Measurements from ENCODE around the gene KRT73. TPM values are rescaled to one million over a fixed set of nuclear protein-coding genes. Genes with fewer than 3 reads are reported as not detected.

Gene KRT73
- total RNA-seq, 2 donors from 2014 or later, result 0.98 to 4.9 TPM

- DNase-seq (ENCODE audit: low spot score in 2 of 2), result no peak
- Mint-ChIP-seq H3K36me3 (no peaks in the 10 kb centered on the region), H3K27ac (peak overlapping the region in 1 of 2 donors; percentile 51)
Observed at GRCh38 chr12:52631676-52632459, 13.5 kb upstream of the KRT73 start.

GRCh38 chr12:52631264-52631663 is 12.9 kb upstream of the KRT73 start:
- no peak for ATAC-seq
- H3K27ac Mint-ChIP-seq, result peak overlapping the region; percentile 41 to 97

More at GRCh38 chr12:52631676-52632459, 13.5 kb upstream of the KRT73 start:
- no peak for ATAC-seq
- peaks cover 0 to 3% of the 10 kb centered on the region in 2 donors for H3K9me3 Mint-ChIP-seq

GRCh38 chr12:52630599-52631200 is 12.3 kb upstream of the KRT73 start:
- H3K27ac Mint-ChIP-seq, result peak overlapping the region; percentile 41 to 97

More at GRCh38 chr12:52631264-52631663, 12.9 kb upstream of the KRT73 start:
- Mint-ChIP-seq H3K36me3 (no peaks in the 10 kb centered on the region), H3K9me3 (peaks cover 0 to 3% of the 10 kb centered on the region in 2 donors)
- no peak for DNase-seq (ENCODE audit: low spot score in 2 of 2)

GRCh38 chr12:52630008-52630500 is 11.7 kb upstream of the KRT73 start:
- peak; percentile 22 to 31 for ATAC-seq
- H3K36me3 Mint-ChIP-seq, result no peaks in the 10 kb centered on the region
- no peak for DNase-seq (ENCODE audit: low spot score in 2 of 2)
- H3K27ac Mint-ChIP-seq, result peak overlapping the region; percentile 41 to 97
- peaks cover 0 to 3% of the 10 kb centered on the region in 2 donors for H3K9me3 Mint-ChIP-seq

More at GRCh38 chr12:52630599-52631200, 12.3 kb upstream of the KRT73 start:
- ATAC-seq (peak; percentile 41 to 52), DNase-seq (ENCODE audit: low spot score in 2 of 2) (no peak)
- Mint-ChIP-seq H3K9me3 (peaks cover 0 to 3% of the 10 kb centered on the region in 2 donors), H3K36me3 (no peaks in the 10 kb centered on the region)

GRCh38 chr12:52629281-52630007 is 11.1 kb upstream of the KRT73 start:
- H3K27ac Mint-ChIP-seq, result peak overlapping the region; percentile 41 to 97
- DNase-seq (ENCODE audit: low spot score in 2 of 2), result no peak

GRCh38 chr12:52628841-52629240 is 10.5 kb upstream of the KRT73 start:
- peak overlapping the region; percentile 30 to 77 for H3K27ac Mint-ChIP-seq
- no peaks in the 10 kb centered on the region for H3K9me3 Mint-ChIP-seq
- no peak for DNase-seq (ENCODE audit: low spot score in 2 of 2)

More at GRCh38 chr12:52629281-52630007, 11.1 kb upstream of the KRT73 start:
- H3K9me3 Mint-ChIP-seq, result peaks cover 0 to 3% of the 10 kb centered on the region in 2 donors
- H3K36me3 Mint-ChIP-seq, result no peaks in the 10 kb centered on the region
- peak; percentile 9 to 46 for ATAC-seq

GRCh38 chr12:52628111-52628507 is 9.8 kb upstream of the KRT73 start:
- Mint-ChIP-seq H3K36me3 (peaks cover 0 to 2% of the 10 kb centered on the region in 2 donors), H3K27ac (peak overlapping the region; percentile 30 to 77), H3K9me3 (no peaks in the 10 kb centered on the region)
- DNase-seq (ENCODE audit: low spot score in 2 of 2) (no peak), ATAC-seq (no peak)

More at GRCh38 chr12:52628841-52629240, 10.5 kb upstream of the KRT73 start:
- no peaks in the 10 kb centered on the region for H3K36me3 Mint-ChIP-seq
- no peak for ATAC-seq

- ATAC-seq (no peak), DNase-seq (ENCODE audit: low spot score in 2 of 2) (no peak)
- no peaks in the 10 kb centered on the region for H3K9me3 Mint-ChIP-seq
- H3K27ac Mint-ChIP-seq, result no peak overlapping the region
- H3K36me3 Mint-ChIP-seq, result peaks cover 0 to 7% of the 10 kb centered on the region in 2 donors
Observed at GRCh38 chr12:52627395-52628110, 9.2 kb upstream of the KRT73 start.

- no peak overlapping the region for H3K27ac Mint-ChIP-seq
- DNase-seq (ENCODE audit: low spot score in 2 of 2) (no peak), ATAC-seq (no peak)
- peaks cover 0 to 4% of the 10 kb centered on the region in 2 donors for H3K9me3 Mint-ChIP-seq
- peaks cover 0 to 13% of the 10 kb centered on the region in 2 donors for H3K36me3 Mint-ChIP-seq
Observed at GRCh38 chr12:52622349-52622748, 4.0 kb upstream of the KRT73 start.

GRCh38 chr12:52618866-52619265 is 507 bp upstream of the KRT73 start:
- H3K27ac Mint-ChIP-seq, result no peak overlapping the region
- DNase-seq (ENCODE audit: low spot score in 2 of 2), result no peak
- H3K9me3 Mint-ChIP-seq, result peaks cover 0 to 4% of the 10 kb centered on the region in 2 donors
- ATAC-seq, result no peak
- peaks cover 0 to 16% of the 10 kb centered on the region in 2 donors for H3K36me3 Mint-ChIP-seq

- Mint-ChIP-seq H3K36me3 (peaks cover 0 to 12% of the 10 kb centered on the region in 2 donors), H3K27ac (peak overlapping the region in 1 of 2 donors; percentile 64), H3K9me3 (peaks cover 0 to 4% of the 10 kb centered on the region in 2 donors)
- no peak for ATAC-seq
- DNase-seq (ENCODE audit: low spot score in 2 of 2), result no peak
Observed at GRCh38 chr12:52617403-52617785, 965 bp downstream of the KRT73 start.

- H3K9me3 Mint-ChIP-seq, result peaks cover 0 to 4% of the 10 kb centered on the region in 2 donors
- peak overlapping the region; percentile 32 to 64 for H3K27ac Mint-ChIP-seq
Observed at GRCh38 chr12:52616680-52617402, 1.5 kb downstream of the KRT73 start.

GRCh38 chr12:52615912-52616311 is 2.4 kb downstream of the KRT73 start:
- peaks cover 0 to 4% of the 10 kb centered on the region in 2 donors for H3K9me3 Mint-ChIP-seq
- DNase-seq (ENCODE audit: low spot score in 2 of 2), result no peak
- H3K36me3 Mint-ChIP-seq, result peaks cover 0 to 12% of the 10 kb centered on the region in 2 donors
- ATAC-seq, result peak in 1 of 2 donors; percentile 17
- H3K27ac Mint-ChIP-seq, result peak overlapping the region; percentile 64 to 84

More at GRCh38 chr12:52616680-52617402, 1.5 kb downstream of the KRT73 start:
- ATAC-seq, result no peak
- H3K36me3 Mint-ChIP-seq, result peaks cover 0 to 12% of the 10 kb centered on the region in 2 donors
- no peak for DNase-seq (ENCODE audit: low spot score in 2 of 2)

- peak in 1 of 2 donors; percentile 22 for DNase-seq (ENCODE audit: low spot score in 2 of 2)
- no peaks in the 10 kb centered on the region for H3K9me3 Mint-ChIP-seq
- ATAC-seq, result peak; percentile 83 to 85
- H3K36me3 Mint-ChIP-seq, result peaks cover 0 to 6% of the 10 kb centered on the region in 2 donors
- peak overlapping the region in 1 of 2 donors; percentile 64 for H3K27ac Mint-ChIP-seq
Observed at GRCh38 chr12:52615208-52615868, 3.0 kb downstream of the KRT73 start.
